Renal pelvis (tissue), 4 donors: Measurements from ENCODE around the gene SASS6. TPM values are rescaled to one million over a fixed set of nuclear protein-coding genes. Genes with fewer than 3 reads are reported as not detected.

Experiments
- DNase-seq: peaks from one replicate; pipeline ENCODE4 v3.0.0-alpha.2; 2013
- polyA plus RNA-seq, 3 donors: library from polyadenylated mRNA; unstranded; fragments of 120-200 nt; gene quantifications; one replicate each; pipeline ENCODE4 v1.2.1, GENCODE V29; 2013; ENCODE audit not compliant: insufficient read length in 3 of 3

The SASS6 gene
- polyA plus RNA-seq, 3 donors, result 7.9 to 9.0 (median 8.5) TPM

GRCh38 chr1:100115524-100115923, 17.2 kb downstream of the SASS6 start:
- no peak for DNase-seq

- no peak for DNase-seq
Measured at GRCh38 chr1:100109554-100110066, 23.1 kb downstream of the SASS6 start.

GRCh38 chr1:100107696-100108095, 25.0 kb downstream of the SASS6 start:
- DNase-seq, result no peak

GRCh38 chr1:100101564-100101963, 31.2 kb downstream of the SASS6 start:
- no peak for DNase-seq

- DNase-seq, result no peak
Measured at GRCh38 chr1:100100202-100100601, 32.5 kb downstream of the SASS6 start.

- no peak for DNase-seq
Measured at GRCh38 chr1:100090471-100090870, 42.3 kb downstream of the SASS6 start.

GRCh38 chr1:100089082-100089481, 43.6 kb downstream of the SASS6 start:
- DNase-seq, result no peak

GRCh38 chr1:100087396-100087795, 45.3 kb downstream of the SASS6 start:
- no peak for DNase-seq

- DNase-seq, result no peak
Measured at GRCh38 chr1:100080331-100080730, 52.4 kb downstream of the SASS6 start.

- no peak for DNase-seq
Measured at GRCh38 chr1:100077531-100077930, 55.2 kb downstream of the SASS6 start.

- DNase-seq, result no peak
Measured at GRCh38 chr1:100076744-100077143, 56.0 kb downstream of the SASS6 start.

GRCh38 chr1:100076319-100076718, 56.4 kb downstream of the SASS6 start:
- no peak for DNase-seq

GRCh38 chr1:100075773-100076172, 57.0 kb downstream of the SASS6 start:
- DNase-seq, result no peak

- DNase-seq, result no peak
Measured at GRCh38 chr1:100074604-100075395, 57.9 kb downstream of the SASS6 start.

- no peak for DNase-seq
Measured at GRCh38 chr1:100073531-100073930, 59.2 kb downstream of the SASS6 start.

- no peak for DNase-seq
Measured at GRCh38 chr1:100070201-100070939, 62.4 kb downstream of the SASS6 start.

- no peak for DNase-seq
Measured at GRCh38 chr1:100065969-100066227, 66.8 kb downstream of the SASS6 start.

GRCh38 chr1:100065183-100065968, 67.4 kb downstream of the SASS6 start:
- DNase-seq, result no peak

- no peak for DNase-seq
Measured at GRCh38 chr1:100061681-100062080, 71.0 kb downstream of the SASS6 start.

- DNase-seq, result no peak
Measured at GRCh38 chr1:100053727-100054126, 79.0 kb downstream of the SASS6 start.

GRCh38 chr1:100053119-100053518, 79.6 kb downstream of the SASS6 start:
- no peak for DNase-seq

GRCh38 chr1:100051893-100052292, 80.8 kb downstream of the SASS6 start:
- no peak for DNase-seq

- no peak for DNase-seq
Measured at GRCh38 chr1:100051401-100051800, 81.3 kb downstream of the SASS6 start.
